Chondrocyte (in vitro differentiated cells): Measurements from ENCODE around the gene PSD4. TPM values are rescaled to one million over a fixed set of nuclear protein-coding genes. Genes with fewer than 3 reads are reported as not detected.

ENCODE experiments used
- DNase-seq: peaks from one replicate; pipeline ENCODE4 v3.0.0; 2021; ENCODE audit warnings: mixed read lengths, low spot score
- H3K27ac Mint-ChIP-seq: one replicate; pipeline ENCODE4 v1.8.0; 2021; ENCODE audit warnings: mild to moderate bottlenecking, moderate library complexity, mixed read lengths; ENCODE audit not compliant: unreplicated experiment
- H3K27me3 Mint-ChIP-seq: 2 replicates; pipeline ENCODE4 v1.8.0; 2021; ENCODE audit warnings: low read depth, mixed read lengths
- H3K36me3 Mint-ChIP-seq: 2 replicates; pipeline ENCODE4 v1.8.0; 2021; ENCODE audit warnings: low read depth, mixed read lengths
- H3K4me1 Mint-ChIP-seq: 2 replicates; pipeline ENCODE4 v1.8.0; 2021; ENCODE audit warnings: low read depth, mild to moderate bottlenecking, mixed read lengths
- H3K4me3 Mint-ChIP-seq: one replicate; pipeline ENCODE4 v1.8.0; 2021; ENCODE audit warnings: mild to moderate bottlenecking, moderate library complexity, mixed read lengths; ENCODE audit not compliant: unreplicated experiment
- H3K9me3 Mint-ChIP-seq: 2 replicates; pipeline ENCODE4 v1.8.0; 2021; ENCODE audit warnings: low read depth, mixed read lengths
- CTCF ChIP-seq: fragments of 200-600 bp; sonication (generic); IDR thresholded peaks from 2 replicates; pipeline ENCODE4 v1.5.0; 2021; ENCODE audit warnings: antibody characterized with exemption, mild to moderate bottlenecking, moderate library complexity
- total RNA-seq: library from RNA; stranded (reverse); gene quantifications from 3 replicates; pipeline ENCODE4 v1.2.1, GENCODE V29; 2021

PSD4 gene
- total RNA-seq, 1 donor from 2014 or later = 5.5 TPM

- TF ChIP-seq CTCF = no peak
- H3K36me3 Mint-ChIP-seq = no peaks in the 10 kb centered on the region
- peaks cover 59% of the 10 kb centered on the region for H3K4me1 Mint-ChIP-seq
These were observed 40.4 kb downstream of the PSD4 start for GRCh38 chr2:113214141-113214540.

DNA sequence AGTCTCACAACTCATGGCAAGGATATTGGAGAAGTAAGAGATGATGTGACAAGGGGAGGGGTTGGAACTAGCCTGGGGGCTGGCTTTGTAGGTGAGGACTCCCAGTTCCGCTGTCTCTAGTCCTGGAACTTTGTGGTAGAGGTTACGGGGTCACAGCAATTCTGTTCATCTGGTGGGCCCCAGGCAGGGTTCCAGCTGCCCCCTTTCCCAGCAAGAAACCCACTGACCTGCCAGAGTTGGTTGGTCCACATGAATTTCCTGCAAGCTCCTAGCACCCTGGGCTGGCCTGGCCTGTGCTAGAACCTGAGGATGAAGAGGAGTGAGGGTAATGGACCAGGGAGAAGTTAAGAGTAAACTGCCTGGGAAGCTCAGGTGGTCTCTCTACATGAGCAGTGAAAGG is 41.3 kb downstream of the PSD4 start:
- Mint-ChIP-seq H3K27me3 (no peaks in the 10 kb centered on the region), H3K4me3 (no peak overlapping the region), H3K36me3 (no peaks in the 10 kb centered on the region), H3K9me3 (no peaks in the 10 kb centered on the region), H3K27ac (no peak overlapping the region), H3K4me1 (peaks cover 55% of the 10 kb centered on the region)
- no peak for DNase-seq
- no peak for TF ChIP-seq CTCF

More at GRCh38 chr2:113214141-113214540, 40.4 kb downstream of the PSD4 start:
- H3K4me3 Mint-ChIP-seq = no peak overlapping the region
- H3K27me3 Mint-ChIP-seq = no peaks in the 10 kb centered on the region
- no peaks in the 10 kb centered on the region for H3K9me3 Mint-ChIP-seq
- H3K27ac Mint-ChIP-seq = no peak overlapping the region
- DNase-seq = no peak

GRCh38 chr2:113216321-113216720 is 42.5 kb downstream of the PSD4 start:
- Mint-ChIP-seq H3K36me3 (no peaks in the 10 kb centered on the region), H3K4me1 (peaks cover 44% of the 10 kb centered on the region), H3K4me3 (no peak overlapping the region), H3K9me3 (no peaks in the 10 kb centered on the region), H3K27me3 (no peaks in the 10 kb centered on the region), H3K27ac (peak overlapping the region; percentile 82)
- peak; percentile 49 for DNase-seq
- no peak for TF ChIP-seq CTCF

DNA sequence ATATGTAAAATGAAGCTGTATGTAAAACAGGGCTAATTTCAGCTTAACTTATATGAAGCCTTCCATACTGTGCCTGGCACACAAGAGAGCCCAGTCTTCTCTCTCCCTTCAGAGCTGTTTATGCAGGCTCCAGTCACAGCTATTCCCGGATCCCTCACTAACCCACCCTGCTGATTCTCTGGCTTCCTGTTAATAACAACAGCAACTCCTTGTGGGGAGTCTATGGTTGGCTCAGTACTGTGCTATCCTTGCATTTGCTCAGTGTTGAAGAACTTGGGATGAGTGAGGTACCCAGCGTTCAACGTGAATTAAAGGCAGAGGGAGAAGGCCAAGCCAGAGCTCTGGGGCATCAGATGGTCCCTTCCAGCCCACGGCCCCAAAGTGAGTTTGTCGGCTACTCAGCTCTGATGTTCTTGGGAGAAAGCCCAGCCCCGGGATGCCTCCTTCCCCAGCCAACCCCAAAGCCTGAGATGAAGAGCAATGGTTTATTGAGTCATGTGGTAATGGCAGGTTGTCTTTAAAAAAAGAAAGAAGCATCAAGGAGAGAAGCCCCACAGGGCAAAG is 43.2 kb downstream of the PSD4 start:
- Mint-ChIP-seq H3K27ac (peak overlapping the region; percentile 82), H3K9me3 (no peaks in the 10 kb centered on the region), H3K36me3 (no peaks in the 10 kb centered on the region), H3K4me3 (no peak overlapping the region), H3K4me1 (peaks cover 37% of the 10 kb centered on the region), H3K27me3 (no peaks in the 10 kb centered on the region)
- DNase-seq = no peak
- TF ChIP-seq CTCF = no peak

GRCh38 chr2:113217455-113218282 is 43.9 kb downstream of the PSD4 start:
- no peaks in the 10 kb centered on the region for H3K36me3 Mint-ChIP-seq
- H3K27me3 Mint-ChIP-seq = no peaks in the 10 kb centered on the region
- peaks cover 30% of the 10 kb centered on the region for H3K4me1 Mint-ChIP-seq
- no peak for TF ChIP-seq CTCF
- no peak overlapping the region for H3K4me3 Mint-ChIP-seq
- peak overlapping the region; percentile 82 for H3K27ac Mint-ChIP-seq
- no peaks in the 10 kb centered on the region for H3K9me3 Mint-ChIP-seq
- DNase-seq = no peak
